Right lobe of liver (tissue), 6 donors: ENCODE results near the gene BET1. TPM values are rescaled to one million over a fixed set of nuclear protein-coding genes. Genes with fewer than 3 reads are reported as not detected.

Source experiments
- ATAC-seq, 4 donors: fragments of 200-7000 bp; cut with Tn5 transposase; one replicate each; pipeline ENCODE4 v1.9.1; 2020; ENCODE audit warnings: mild to moderate bottlenecking in 4 of 4, moderate library complexity in 4 of 4
- DNase-seq, 3 donors: peaks; one replicate each; pipeline ENCODE4 v3.0.0-alpha.2; 2020
- H3K27ac ChIP-seq, 3 donors: fragments of 200-600 bp; one replicate each; pipeline ENCODE4 v1.8.0; 2022
- H3K27me3 ChIP-seq, 2 donors: fragments of 200-600 bp; one replicate each; pipeline ENCODE4 v1.8.0; 2022
- H3K36me3 ChIP-seq, 4 donors: fragments of 200-600 bp; sonication (generic) in 1 of 4; one replicate each; pipeline versions ENCODE4 v1.5.1 to v1.8.0; 2017 to 2022; ENCODE audit warnings: control low read depth in 1 of 4
- H3K4me1 ChIP-seq, 4 donors: fragments of 200-600 bp; sonication (generic) in 1 of 4; one replicate each; pipeline versions ENCODE4 v1.5.1 to v1.8.0; 2017 to 2022; ENCODE audit warnings: control low read depth in 1 of 4
- H3K4me3 ChIP-seq, 3 donors: fragments of 200-600 bp; one replicate each; pipeline ENCODE4 v1.8.0; 2022
- H3K9me3 ChIP-seq, 4 donors: fragments of 200-600 bp; sonication (generic) in 1 of 4; one replicate each; pipeline versions ENCODE4 v1.5.1 to v1.8.0; 2017 to 2022; ENCODE audit warnings: control low read depth in 1 of 4
- POLR2A ChIP-seq: fragments of 450-650 bp; IDR thresholded peaks from one replicate; pipeline ENCODE4 v1.6.1; 2017; ENCODE audit warnings: antibody characterized with exemption, mild to moderate bottlenecking
- WGBS: methylation state at CpG from one replicate; pipeline ENCODE4 v1.1.6; 2018; ENCODE audit warnings: low coverage, low lambda C conversion rate; ENCODE audit not compliant: insufficient coverage; ENCODE audit errors: missing lambda C conversion rate; 5-methylcytosine and 5-hydroxymethylcytosine counted together
- intact Hi-C, 2 donors: fragments of 100-400 bp; cut with DNase I; formaldehyde crosslinking; loops; one replicate each; pipeline versions ENCODE4 v1.11.2 to v1.14.1; 2022
- total RNA-seq, 6 experiments: library from RNA; depleted of rRNA in 2 of 6; stranded (reverse); fragments of >200 nt in 2 of 6; fragmentation: NEBNext Ultra II Directional in 3 of 6; extraction: Animal tissue kit (Norgen Biotek cat#: 25700) in 3 of 6; gene quantifications; one replicate each; pipeline versions ENCODE4 v1.1.0 to v1.2.4, GENCODE V29; 2016 to 2023
- TF ChIP-seq, protein P1 (sequence below), 4 donors: fragments of 200-600 bp in 3 of 4; fragments of 450-650 bp in 1 of 4; IDR thresholded peaks; one replicate each; pipeline versions ENCODE4 v1.5.1 to v1.8.0; 2016 to 2022; ENCODE audit warnings: antibody characterized with exemption in 4 of 4, mild to moderate bottlenecking in 2 of 4
- donor health status: DM: no; HTN: yes; CAD: no.
- donor health status: DM: no; HTN: no; CAD: no.
- donor health status: DM: no; HTN: no; CAD: no.
- donor health status: DM: no; HTN: yes; CAD: no.
- donor health status: DM: no; HTN: yes; CAD: no.

The BET1 gene
- total RNA-seq, 6 experiments from 2014 or later, result 12.4 to 19.7 (median 16.5) TPM

DNA sequence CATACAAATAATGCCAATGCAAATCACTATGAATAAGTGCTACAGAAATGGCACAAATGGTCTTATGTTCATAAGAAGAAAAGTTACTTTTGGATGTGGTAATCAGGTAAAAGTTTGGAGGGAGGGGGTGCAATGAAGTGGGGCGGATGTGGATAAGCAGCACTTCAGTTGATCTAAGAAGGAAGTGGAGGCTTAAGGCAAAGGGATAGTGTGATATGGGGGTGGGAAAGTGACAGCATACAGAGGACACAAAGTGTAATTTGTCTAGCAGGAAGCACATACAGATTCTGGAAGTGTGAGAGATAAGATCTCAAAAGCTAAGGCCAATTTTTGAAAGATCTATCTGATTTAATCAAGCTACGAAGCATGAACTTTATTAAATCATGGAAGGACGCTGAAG is 6.3 kb downstream of the BET1 start:
- H3K27ac ChIP-seq, result no peak overlapping the region
- no peak overlapping the region for H3K4me3 ChIP-seq
- H3K27me3 ChIP-seq, result no peaks in the 10 kb centered on the region
- WGBS, result 87% methylated on average over 3 of the region's 3 CpGs
- DNase-seq (no peak), ATAC-seq (no peak)
- H3K36me3 ChIP-seq, result peaks cover 0 to 24% (median 5%) of the 10 kb centered on the region in 4 donors
- H3K4me1 ChIP-seq, result peaks cover 0 to 6% (median 2%) of the 10 kb centered on the region in 4 donors
- TF ChIP-seq, protein P1, sequence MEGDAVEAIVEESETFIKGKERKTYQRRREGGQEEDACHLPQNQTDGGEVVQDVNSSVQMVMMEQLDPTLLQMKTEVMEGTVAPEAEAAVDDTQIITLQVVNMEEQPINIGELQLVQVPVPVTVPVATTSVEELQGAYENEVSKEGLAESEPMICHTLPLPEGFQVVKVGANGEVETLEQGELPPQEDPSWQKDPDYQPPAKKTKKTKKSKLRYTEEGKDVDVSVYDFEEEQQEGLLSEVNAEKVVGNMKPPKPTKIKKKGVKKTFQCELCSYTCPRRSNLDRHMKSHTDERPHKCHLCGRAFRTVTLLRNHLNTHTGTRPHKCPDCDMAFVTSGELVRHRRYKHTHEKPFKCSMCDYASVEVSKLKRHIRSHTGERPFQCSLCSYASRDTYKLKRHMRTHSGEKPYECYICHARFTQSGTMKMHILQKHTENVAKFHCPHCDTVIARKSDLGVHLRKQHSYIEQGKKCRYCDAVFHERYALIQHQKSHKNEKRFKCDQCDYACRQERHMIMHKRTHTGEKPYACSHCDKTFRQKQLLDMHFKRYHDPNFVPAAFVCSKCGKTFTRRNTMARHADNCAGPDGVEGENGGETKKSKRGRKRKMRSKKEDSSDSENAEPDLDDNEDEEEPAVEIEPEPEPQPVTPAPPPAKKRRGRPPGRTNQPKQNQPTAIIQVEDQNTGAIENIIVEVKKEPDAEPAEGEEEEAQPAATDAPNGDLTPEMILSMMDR (IDR thresholded peaks at IDR 0.05), result no peak
- no peak for TF ChIP-seq POLR2A
- intact Hi-C loops, result no loop called here
- H3K9me3 ChIP-seq, result no peaks in the 10 kb centered on the region

DNA sequence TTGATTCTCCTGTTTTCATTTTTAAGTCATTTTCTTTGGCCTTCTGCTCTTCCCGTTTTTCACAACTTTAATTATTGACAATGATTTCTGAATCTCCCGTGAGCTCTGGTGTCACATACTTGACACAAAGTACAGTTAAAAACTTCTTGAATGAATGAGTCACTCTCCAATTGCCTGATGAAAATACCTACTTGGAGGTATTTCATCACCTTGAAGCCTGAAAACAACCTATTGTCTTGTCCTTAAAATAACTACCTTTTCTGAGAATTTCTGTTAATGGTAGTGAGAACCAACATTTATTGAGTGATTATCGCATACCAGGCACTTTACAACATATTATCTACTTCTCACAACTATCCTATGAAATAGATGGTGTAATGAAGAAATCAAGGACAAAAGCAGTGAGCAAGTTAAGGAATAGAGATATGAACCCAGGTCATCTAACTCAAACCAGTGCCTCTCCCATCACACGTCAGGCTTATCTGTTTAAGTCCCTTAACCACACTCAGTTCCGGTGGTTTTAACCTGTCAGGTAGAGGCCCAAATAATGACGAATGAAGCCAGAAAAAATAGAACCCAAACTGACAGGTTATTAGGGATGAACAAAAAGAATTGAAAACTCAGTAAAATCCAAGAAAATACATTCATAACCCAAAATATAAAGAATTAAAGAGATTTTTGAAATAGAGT is 11.6 kb downstream of the BET1 start:
- DNase-seq (no peak), ATAC-seq (no peak)
- Histone ChIP-seq H3K27me3 (no peaks in the 10 kb centered on the region), H3K4me1 (no peaks in the 10 kb centered on the region), H3K4me3 (no peak overlapping the region), H3K36me3 (peaks cover 0 to 19% (median 9%) of the 10 kb centered on the region in 4 donors), H3K9me3 (no peaks in the 10 kb centered on the region), H3K27ac (no peak overlapping the region)
- WGBS, result 89% methylated on average over 6 of the region's 6 CpGs
- TF ChIP-seq, protein P1 (IDR thresholded peaks at IDR 0.05), result no peak
- no peak for TF ChIP-seq POLR2A
- intact Hi-C loops, result no loop called here

DNA sequence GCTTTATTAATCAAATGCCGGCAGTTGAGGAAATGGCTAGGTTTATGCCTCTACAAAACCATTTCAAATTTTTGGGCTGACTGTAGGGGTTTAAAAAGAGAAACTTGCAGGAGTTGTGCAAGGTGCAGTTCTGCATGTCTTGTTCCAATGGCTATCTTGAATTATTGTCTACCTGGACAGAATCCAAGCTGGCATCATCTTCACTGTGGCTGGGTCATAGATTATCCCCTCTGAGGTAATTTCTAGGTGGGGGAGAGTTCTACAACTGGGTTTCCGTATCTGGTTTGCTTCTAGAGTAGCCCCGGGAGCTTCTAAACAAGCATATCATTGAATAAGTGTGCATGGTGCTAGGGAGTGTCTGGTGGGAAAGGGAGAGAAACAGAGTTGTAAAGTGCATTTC is 16.9 kb downstream of the BET1 start:
- H3K9me3 ChIP-seq, result no peaks in the 10 kb centered on the region
- peaks cover 0 to 8% (median 0%) of the 10 kb centered on the region in 4 donors for H3K36me3 ChIP-seq
- WGBS, result 92% methylated on average over 3 of the region's 3 CpGs
- H3K4me3 ChIP-seq, result no peak overlapping the region
- intact Hi-C loops, result no loop called here
- no peak overlapping the region for H3K27ac ChIP-seq
- H3K4me1 ChIP-seq, result no peaks in the 10 kb centered on the region
- no peaks in the 10 kb centered on the region for H3K27me3 ChIP-seq
- DNase-seq (no peak), ATAC-seq (no peak)
- TF ChIP-seq, protein P1 (IDR thresholded peaks at IDR 0.05), result no peak
- no peak for TF ChIP-seq POLR2A

DNA sequence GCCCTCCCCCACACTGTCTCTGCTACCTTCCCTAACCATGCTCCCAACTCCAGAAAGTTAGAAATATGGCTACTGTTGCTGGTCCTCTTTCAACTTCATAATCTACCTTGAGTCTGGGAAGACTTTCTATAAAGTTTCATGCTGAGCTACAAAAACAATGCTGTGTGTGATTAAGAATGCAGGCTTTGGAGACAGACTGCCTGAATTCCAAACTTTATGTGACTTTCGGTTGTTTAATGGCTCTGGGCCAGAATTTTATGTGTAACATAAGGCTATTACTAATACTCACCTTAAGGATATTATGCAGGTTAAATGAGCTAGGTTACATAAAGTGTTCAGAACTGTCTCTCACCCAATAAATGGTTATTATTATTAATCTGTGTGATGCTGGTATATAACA is 19.1 kb downstream of the BET1 start:
- no peaks in the 10 kb centered on the region for H3K4me1 ChIP-seq
- DNase-seq (no peak), ATAC-seq (no peak)
- TF ChIP-seq, protein P1 (IDR thresholded peaks at IDR 0.05), result no peak
- TF ChIP-seq POLR2A, result no peak
- H3K27ac ChIP-seq, result no peak overlapping the region
- H3K27me3 ChIP-seq, result no peaks in the 10 kb centered on the region
- H3K4me3 ChIP-seq, result no peak overlapping the region
- WGBS, result 85% methylated on average over 1 of the region's 1 CpG
- no peaks in the 10 kb centered on the region for H3K36me3 ChIP-seq
- H3K9me3 ChIP-seq, result no peaks in the 10 kb centered on the region
- intact Hi-C loops, result no loop called here

DNA sequence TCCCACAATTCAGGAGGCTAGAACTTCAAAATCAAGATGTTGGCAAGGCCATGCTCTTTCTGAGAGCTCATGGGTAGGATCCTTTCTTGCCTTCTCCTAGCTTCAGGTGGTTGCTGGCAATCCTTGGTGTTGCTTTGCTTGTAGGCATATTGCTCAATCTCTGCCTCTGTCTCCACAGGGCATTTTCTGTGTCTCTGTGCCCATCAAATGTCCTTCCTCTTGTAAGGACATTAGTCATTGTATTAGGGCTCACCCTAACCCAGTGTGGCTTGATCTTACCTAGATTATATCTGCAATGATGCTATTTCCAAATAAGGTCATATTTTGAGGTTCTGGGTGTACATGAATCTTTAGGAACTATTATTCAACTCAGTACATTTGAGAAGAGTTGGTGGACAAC is 20.1 kb downstream of the BET1 start:
- no peak for ATAC-seq
- intact Hi-C loops, result no loop called here

More for the DNA sequence above, 20.1 kb downstream of the BET1 start:
- Histone ChIP-seq H3K27me3 (no peaks in the 10 kb centered on the region), H3K27ac (no peak overlapping the region), H3K9me3 (no peaks in the 10 kb centered on the region), H3K4me3 (no peak overlapping the region), H3K4me1 (no peaks in the 10 kb centered on the region), H3K36me3 (no peaks in the 10 kb centered on the region)
- no peak for DNase-seq
- TF ChIP-seq POLR2A, result no peak
- TF ChIP-seq, protein P1 (IDR thresholded peaks at IDR 0.05), result no peak
